ENCODE data around the gene LIN9. TPM values are rescaled to one million over a fixed set of nuclear protein-coding genes. Genes with fewer than 3 reads are reported as not detected.

Gene LIN9
- total and polyA plus RNA-seq, 2 of the 8 experiments (the other 6 are each of a cell fraction or from before 2014, with no cell fraction given): 5.6 to 12.6 TPM

- FAIRE-seq: no peak
- no peaks in the 10 kb centered on the region for H3K79me1 ChIP-seq (ENCODE audit: low read depth, low read length)
- no peak overlapping the region for H2BK20ac ChIP-seq (ENCODE audit: low read length)
- no peak overlapping the region for H3K4ac ChIP-seq (replicated peaks; ENCODE audit: insufficient read length, low read depth, low read length)
- H3K23ac ChIP-seq (ENCODE audit: insufficient read length): no peak overlapping the region
- H2AFZ ChIP-seq (ENCODE audit: low read length): no peak overlapping the region
- ChIA-PET POLR2A (ENCODE audit: partially characterized antibody) (no interaction called here), CTCF (ENCODE audit: partially characterized antibody) (interaction anchor here (0.9 kb wide), 1 partner anchor 79 kb away, joined by 3 read pairs; no protein-coding TSS in a partner anchor)
- no peaks in the 10 kb centered on the region for H3K9me3 ChIP-seq (ENCODE audit: insufficient read depth in 2 of 2, low read depth in 1 of 2, low read length in 1 of 2)
- H3K27ac ChIP-seq (ENCODE audit: low read depth, low read length): no peak overlapping the region
- no peak overlapping the region for H3K18ac ChIP-seq (ENCODE audit: extremely low read depth, low read length)
- no peak overlapping the region for H4K5ac ChIP-seq (ENCODE audit: insufficient read length, low read depth, low read length)
- H2BK5ac ChIP-seq (ENCODE audit: low read depth, low read length): no peak overlapping the region
- H4K20me1 ChIP-seq (replicated peaks in 1 of 2; ENCODE audit: control insufficient read depth in 1 of 2, insufficient read depth in 2 of 2, low read length in 2 of 2): no peaks in the 10 kb centered on the region
- H2BK15ac ChIP-seq (ENCODE audit: low read length): no peak overlapping the region
- H3K36me3 ChIP-seq (ENCODE audit: control insufficient read depth in 2 of 4, insufficient read depth in 4 of 4, low read length in 3 of 4): peaks cover 0 to 11% (median 0%) of the 10 kb centered on the region in 4 experiments; a peak in 2 of 8 replicates
- no peak overlapping the region for H2BK12ac ChIP-seq (ENCODE audit: low read depth, low read length)
- H4K91ac ChIP-seq (replicated peaks; ENCODE audit: insufficient read length, low read length): no peak overlapping the region
- H3K56ac ChIP-seq (replicated peaks; ENCODE audit: insufficient read length, low read depth, low read length): no peak overlapping the region
- no peak overlapping the region for H3K4me2 ChIP-seq (ENCODE audit: insufficient read depth in 1 of 2, low read depth in 2 of 2, low read length in 2 of 2)
- no peak overlapping the region for H3K14ac ChIP-seq (ENCODE audit: insufficient read length)
- no peak overlapping the region for H2BK120ac ChIP-seq (replicated peaks; ENCODE audit: low read depth, low read length)
- no peak overlapping the region for H3K9ac ChIP-seq (replicated peaks in 1 of 4; ENCODE audit: extremely low read depth in 1 of 4, low read depth in 3 of 4, low read length in 3 of 4)
- H3K4me1 ChIP-seq (replicated peaks in 1 of 4; ENCODE audit: control insufficient read depth in 3 of 4, insufficient read depth in 4 of 4, low read length in 3 of 4): no peaks in the 10 kb centered on the region
- H2AK5ac ChIP-seq (ENCODE audit: low read depth, low read length): no peak overlapping the region
- H4K8ac ChIP-seq (ENCODE audit: extremely low read depth, insufficient read depth, low read length): no peak overlapping the region
- DNase-seq (ENCODE audit: low read depth in 1 of 2, low spot score in 2 of 2): no peak
- H3K23me2 ChIP-seq (ENCODE audit: low read depth, low read length): no peaks in the 10 kb centered on the region
- no peaks in the 10 kb centered on the region for H3K27me3 ChIP-seq (replicated peaks in 1 of 4; ENCODE audit: control insufficient read depth in 3 of 4, extremely low read depth in 1 of 4, insufficient read depth in 3 of 4, low read length in 3 of 4)
- WGBS, 2 experiments (ENCODE audit: extremely low coverage in 1 of 2, insufficient coverage in 1 of 2, insufficient read length in 1 of 2, insufficient replicate concordance in 2 of 2, low coverage in 1 of 2, low lambda C conversion rate in 2 of 2, missing lambda C conversion rate in 1 of 2): 91% methylated on average over 3 of the region's 3 CpGs; no CpG with 5 or more reads in 1 of the 2 experiments
- H3K79me2 ChIP-seq (ENCODE audit: control insufficient read depth in 1 of 2, insufficient read depth in 2 of 2, low read length in 2 of 2): no peaks in the 10 kb centered on the region
- H3K4me3 ChIP-seq (ENCODE audit: extremely low read depth in 1 of 4, insufficient read depth in 2 of 4, low read depth in 3 of 4, low read length in 4 of 4): no peak overlapping the region
- no peak for TF ChIP-seq SP2 (IDR thresholded peaks at IDR 0.05; ENCODE audit: low read length)
- no peak for TF ChIP-seq PHF8 (conservative IDR thresholded peaks at IDR 0.05; ENCODE audit: low read depth, low read length)
- no peak for TF ChIP-seq RNF2 (IDR thresholded peaks at IDR 0.05; ENCODE audit: borderline replicate concordance, low read depth, low read length, missing control alignments, poor library complexity, severe bottlenecking)
- TF ChIP-seq HDAC2 (IDR thresholded peaks at IDR 0.05; ENCODE audit: borderline replicate concordance in 1 of 2, low read depth in 2 of 2, low read length in 2 of 2): no peak
- no peak for TF ChIP-seq CBX5 (IDR thresholded peaks at IDR 0.05; ENCODE audit: low read depth, low read length)
- TF ChIP-seq CTCF (IDR thresholded peaks at IDR 0.05; ENCODE audit: control extremely low read depth in 1 of 3, insufficient read depth in 1 of 3, low read depth in 1 of 3, low read length in 3 of 3): no peak
- no peak for TF ChIP-seq CREB1 (IDR thresholded peaks at IDR 0.05)
- TF ChIP-seq SP1 (IDR thresholded peaks at IDR 0.05; ENCODE audit: low read depth, low read length): no peak
- no peak for TF ChIP-seq RBBP5 (IDR thresholded peaks at IDR 0.05; ENCODE audit: borderline replicate concordance, low read depth, low read length)
- no peak for TF ChIP-seq CHD2 (IDR thresholded peaks at IDR 0.05; ENCODE audit: low read length)
- no peak for TF ChIP-seq TCF12 (IDR thresholded peaks at IDR 0.05; ENCODE audit: low read depth, low read length)
Observed at GRCh38 chr1:226276077-226276682, 32.8 kb downstream of the LIN9 start.

Measured in H1 (cell line).